ENCODE results near the gene SPTBN5.
"Not testable (repeated sequence)": the region's sequence is repeated elsewhere in the genome, so short reads cannot be mapped to it uniquely, and the experiment has no call there.

The SPTBN5 gene

DNA sequence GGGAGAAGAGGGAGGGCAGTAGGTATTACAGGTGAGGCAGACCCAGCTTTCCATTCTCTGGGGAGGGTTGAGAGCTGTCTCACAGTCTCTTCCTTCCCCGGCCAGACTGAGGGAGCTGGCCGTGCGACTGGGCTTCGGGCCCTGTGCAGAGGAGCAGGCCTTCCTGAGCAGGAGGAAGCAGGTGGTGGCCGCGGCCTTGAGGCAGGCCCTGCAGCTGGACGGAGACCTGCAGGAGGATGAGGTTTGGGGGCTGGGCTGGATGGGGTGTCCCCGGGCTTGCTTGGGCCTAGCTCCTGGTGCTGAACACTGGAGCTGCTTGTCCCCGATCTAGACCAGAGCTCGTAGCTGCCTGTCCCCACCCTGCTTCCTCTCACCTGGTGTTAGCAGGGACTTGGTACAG is 50.3 kb downstream of the SPTBN5 start:
- no peak for DNase-seq

DNA sequence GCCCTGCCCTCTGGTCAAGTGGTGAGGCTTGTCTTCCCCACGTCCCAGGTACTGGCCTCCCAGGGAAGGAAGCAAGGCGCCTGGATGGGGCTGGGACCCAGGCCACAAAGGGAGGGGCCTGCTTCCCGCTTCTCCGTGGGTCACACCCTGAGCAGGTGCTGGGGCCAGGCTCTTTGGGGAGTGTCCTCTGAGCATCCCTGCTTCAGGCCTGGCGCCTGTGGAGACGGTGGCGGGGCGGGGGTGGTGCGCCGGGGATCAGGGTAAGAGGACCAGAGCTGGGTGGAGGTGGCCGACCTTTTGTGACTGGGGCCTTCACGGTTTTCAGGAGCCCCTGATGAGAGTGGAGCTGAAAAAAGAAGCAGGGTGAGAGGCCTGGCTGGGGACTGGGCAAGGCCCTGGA is 51.6 kb downstream of the SPTBN5 start:
- DNase-seq, result no peak

DNA sequence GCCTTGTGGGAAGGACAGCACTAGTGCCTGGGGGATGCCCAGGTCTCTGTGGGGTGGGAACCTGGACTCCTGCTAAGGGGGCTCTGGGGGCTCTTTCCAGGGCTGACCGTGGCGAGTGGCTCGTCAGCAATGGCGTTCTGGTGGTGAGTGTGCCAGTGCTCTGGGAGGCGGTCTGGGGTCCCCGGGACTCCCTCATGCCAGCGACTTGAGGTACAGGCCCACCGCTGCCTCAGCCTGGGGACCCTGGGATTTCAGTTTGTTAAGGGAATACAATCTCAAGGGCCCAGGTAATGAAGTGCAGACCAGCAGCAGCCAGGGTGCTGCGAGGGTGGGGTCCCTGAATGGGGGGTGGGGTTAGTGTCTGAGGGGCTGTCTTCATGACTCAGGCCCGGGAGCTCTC is 52.7 kb downstream of the SPTBN5 start:
- DNase-seq, result no peak

DNA sequence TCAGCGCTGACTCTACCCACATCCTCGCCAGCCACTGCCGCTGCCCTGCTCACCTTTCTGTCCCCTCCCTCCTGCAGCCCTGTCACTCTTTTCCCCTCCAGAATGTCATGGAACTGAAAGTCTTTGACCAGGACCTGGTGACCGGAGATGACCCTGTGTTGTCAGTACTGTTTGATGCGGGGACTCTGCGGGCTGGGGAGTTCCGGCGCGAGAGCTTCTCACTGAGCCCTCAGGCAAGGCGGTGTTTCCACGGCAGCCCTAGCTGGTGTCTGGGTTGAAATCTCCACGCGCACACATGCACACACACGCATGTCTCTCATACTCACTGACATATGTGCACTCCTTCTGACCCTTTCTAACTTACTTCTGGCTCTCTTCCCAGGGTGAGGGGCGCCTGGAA is 53.2 kb downstream of the SPTBN5 start:
- DNase-seq, result no peak

DNA sequence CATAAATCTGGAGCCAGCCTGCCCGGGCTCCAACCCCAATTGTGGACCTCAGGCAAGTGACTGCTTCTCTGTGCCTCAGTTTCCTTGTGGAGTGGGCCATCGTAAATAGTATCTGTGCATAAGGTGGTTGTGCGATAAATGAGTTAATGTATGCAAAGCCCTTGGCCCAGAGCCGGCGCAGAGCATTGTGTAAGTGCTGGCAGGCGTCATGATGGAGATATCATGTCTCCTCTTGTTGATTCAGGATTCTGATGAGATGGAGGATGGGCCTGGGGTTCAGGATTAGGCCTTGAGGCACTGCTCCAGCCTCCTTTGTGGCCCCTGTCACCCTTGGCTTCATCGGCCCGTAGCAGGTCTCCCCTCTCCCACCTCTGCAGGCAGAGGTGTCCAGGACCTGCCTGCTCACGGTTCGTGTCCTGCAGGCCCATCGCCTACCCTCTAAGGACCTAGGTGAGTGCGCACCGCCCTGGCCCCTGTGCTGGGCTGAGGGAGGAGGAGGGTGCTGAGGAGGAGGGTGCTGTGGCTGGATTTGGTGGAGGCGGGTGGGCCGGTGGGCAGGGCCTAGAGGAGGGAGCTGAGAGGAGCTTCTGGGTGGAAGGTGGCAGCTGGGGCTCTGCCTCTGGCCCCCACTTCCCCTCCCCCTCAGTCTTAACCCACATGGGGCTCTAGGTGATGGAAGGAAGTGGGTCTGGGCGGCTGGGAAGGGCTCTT is 53.9 kb downstream of the SPTBN5 start:
- DNase-seq, result peak in 1 of 2 experiments; percentile 44

DNA sequence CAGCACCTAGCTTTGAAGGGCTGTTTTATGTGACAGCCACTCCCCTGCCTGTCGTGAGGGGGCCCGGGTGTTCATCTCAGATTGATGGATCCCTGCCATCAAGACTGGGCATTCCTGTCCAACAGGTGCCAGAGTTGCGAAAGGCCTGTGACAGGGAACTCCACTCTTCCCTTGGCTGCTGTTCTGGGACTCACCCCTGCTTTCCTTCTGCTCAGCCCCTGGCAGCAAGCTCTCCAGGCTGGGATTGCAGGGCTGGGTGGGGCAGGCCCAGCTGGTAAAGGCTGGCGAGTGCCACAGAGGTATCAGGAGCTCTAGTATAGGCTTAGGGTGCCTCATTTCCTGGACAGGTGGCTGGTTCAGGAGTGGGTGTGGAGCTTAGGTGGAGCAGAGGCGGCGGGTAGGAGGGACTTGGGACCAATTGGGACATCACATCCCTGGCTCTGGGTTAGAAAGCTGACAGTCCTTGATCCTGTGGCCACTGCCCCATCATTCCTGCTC is 55.4 kb downstream of the SPTBN5 start, which contains the start of gene PLA2G4B:
TSS of gene PLA2G4B (plus strand) at position 448 of the 498 bp plus-strand sequence. CDS start 67 bp downstream, outside the sequence.
- DNase-seq, result peak in 1 of 2 experiments; percentile 38

DNA sequence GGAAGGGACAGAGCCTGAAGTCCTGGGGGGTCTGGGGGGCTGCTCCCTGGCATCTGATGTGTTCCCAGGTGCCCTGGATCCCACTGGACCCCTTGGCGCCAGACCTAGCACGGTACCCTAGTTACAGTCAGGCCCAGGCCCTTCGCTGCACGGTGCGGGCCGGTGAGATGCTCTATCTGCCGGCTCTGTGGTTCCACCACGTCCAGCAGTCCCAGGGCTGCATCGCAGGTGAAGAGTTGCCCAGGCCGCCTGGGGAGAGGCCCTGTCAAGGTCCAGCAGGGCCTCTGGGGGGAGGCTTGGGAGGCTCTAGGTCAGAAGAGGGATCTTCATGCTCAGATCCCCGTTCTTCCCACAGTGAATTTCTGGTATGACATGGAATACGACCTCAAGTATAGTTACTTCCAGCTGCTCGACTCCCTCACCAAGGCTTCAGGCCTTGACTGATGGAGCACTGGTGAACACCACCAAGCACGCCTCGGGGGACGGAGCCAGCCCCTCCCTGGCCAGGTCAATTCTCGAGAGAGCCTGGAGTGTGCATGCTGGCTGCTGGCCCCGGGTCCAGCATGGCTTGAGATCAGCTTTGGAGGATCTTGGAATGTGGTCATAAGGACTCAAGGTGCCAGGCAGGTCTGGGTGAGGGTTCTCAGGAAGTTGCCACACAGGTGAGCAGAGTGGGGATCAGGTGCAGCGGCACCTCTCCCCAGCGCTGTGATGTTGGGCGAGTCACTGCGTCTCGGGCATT is 57.0 kb downstream of the SPTBN5 start:
- no peak for DNase-seq

DNA sequence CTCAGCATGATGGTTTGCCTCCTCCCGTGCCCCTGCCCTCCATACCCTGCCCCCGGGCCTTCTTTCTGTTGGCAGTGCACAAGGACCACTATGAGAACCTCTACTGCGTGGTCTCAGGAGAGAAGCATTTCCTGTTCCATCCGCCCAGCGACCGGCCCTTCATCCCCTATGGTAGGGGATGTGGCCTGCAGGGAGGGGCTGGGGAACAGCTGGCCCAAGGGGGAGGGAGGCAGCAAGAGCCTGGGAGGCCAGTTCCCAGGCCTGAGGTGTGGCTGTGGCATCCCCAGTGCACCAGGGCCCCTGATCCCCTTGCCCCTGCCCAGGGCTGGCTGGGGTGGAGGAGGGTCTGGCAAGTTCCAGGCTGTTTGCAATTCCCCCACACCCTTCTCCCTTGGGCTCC is 57.8 kb downstream of the SPTBN5 start:
- DNase-seq, result no peak

DNA sequence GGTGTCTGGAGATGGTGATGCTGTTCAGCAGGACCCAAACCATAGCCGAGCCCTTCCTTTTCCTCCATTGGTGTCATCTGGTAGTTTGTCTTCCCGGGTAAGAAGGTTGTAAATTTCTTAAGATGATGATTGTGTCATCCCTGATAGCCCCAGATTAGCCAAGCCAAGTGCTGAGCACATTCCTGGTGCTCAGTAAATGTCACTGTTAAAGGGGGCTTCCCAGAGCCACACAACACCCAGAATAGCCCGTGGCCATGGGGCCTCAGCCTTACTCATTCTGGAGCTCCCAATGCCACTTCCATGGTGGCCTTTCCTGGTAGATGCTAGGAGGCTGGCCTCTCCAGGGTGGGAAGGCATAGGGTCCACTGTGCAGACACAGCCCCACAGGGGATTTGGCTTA is 59.8 kb downstream of the SPTBN5 start:
- no peak for DNase-seq

DNA sequence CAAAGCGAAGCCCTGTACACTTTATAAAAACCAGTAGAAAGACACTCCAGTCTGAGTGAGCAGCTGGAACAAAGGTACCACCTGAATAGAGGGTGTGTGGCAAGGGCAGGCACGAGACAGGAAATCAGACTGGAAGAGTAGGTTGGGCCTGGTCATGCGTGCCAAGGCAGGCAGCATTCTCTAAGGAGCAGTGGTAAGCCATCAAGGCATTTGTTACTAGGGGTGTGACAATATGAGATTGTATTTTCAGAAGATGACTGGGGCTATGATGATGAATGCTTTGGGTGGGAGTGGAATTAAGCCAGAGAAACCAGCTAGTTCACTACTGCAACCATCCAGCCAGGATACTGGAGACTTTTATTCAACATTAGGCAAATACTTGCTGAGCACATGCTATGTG is 61.0 kb downstream of the SPTBN5 start:
- no peak for DNase-seq

DNA sequence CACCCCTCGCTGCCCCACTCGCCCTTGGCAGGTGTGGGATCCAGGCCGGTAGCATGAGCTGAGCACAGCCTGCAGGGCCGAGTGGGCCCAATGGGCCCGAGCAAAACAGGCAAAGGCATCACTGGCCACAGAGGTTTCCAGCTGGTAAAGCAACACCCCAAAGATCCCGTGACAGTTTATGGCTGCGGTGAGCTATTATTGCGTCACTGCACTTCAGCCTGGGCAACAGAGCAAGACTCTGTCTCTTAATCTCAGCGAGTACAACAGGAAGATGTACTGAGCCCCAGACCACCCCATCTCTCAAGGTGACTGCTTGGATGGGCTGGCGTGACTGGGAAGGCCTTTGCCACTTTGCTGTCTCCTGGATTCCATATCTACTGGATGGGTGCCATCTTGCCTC is 61.6 kb downstream of the SPTBN5 start:
- DNase-seq, result no peak

DNA sequence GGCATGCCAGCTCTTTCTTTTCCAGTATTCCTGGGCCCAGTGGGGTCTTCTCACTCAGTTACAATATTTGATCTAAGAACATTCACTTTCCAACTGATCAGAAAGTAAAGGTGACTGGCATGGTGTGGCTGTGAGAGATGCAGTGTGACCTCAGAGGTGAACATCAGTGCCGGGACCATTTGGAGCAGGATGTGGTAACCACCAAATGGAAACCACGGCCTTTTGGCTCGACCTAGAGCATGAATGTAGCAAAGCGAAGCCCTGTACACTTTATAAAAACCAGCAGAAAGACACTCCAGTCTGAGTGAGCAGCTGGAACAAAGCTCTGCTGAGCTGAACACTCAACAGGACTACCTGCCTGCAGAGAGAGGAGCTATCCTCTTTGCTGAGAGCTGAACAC is 62.6 kb downstream of the SPTBN5 start:
- DNase-seq, result not testable (repeated sequence)

DNA sequence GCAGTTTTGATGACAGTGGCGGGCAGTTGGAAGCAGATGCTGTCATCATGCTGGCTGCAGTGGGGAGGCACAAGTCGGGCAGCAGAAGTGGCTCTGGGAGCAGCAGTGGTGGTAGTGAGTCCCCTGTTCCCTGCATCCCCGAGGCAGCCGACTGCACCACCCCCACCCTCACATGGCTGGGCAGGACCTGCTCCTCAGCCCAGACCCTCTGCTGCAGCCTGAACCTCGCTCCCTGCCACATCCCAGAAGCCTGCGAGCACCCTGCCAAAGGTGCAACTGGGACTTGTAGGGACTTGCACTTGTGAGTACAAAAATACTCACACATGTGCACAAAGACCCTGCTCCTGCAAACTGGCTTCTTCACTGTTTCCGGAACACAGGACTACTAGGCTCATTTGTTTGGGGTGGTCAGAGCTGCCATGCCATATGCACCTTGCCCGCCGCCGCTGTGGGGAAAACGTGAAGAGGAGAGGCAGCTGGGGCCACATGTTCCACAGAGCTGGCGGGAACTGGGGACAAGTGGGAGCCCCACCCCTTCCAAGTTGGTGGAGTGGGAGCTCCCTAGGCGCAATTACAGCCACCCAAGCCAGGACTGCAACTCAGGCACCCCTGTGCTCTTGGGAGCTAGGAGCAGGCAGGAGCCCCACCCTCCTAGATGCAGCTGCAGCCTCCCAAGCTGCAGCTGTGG is 63.8 kb downstream of the SPTBN5 start:
- no peak for DNase-seq

DNA sequence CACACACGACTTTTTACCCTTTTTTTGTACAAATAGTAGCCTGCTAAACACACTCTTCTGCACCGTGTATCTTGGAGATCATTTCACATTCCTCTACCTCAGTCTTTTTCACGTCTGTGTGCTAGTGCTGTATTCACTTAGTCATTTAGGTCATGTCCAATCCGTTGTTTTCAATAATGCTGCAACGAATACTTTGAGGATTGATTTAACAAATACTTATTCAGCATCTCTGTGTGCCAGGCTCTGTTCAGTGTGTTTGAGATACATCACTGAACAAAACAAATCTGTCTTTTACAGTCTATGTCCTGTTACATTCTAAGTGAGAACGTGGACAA is 65.1 kb downstream of the SPTBN5 start:
- no peak for DNase-seq

DNA sequence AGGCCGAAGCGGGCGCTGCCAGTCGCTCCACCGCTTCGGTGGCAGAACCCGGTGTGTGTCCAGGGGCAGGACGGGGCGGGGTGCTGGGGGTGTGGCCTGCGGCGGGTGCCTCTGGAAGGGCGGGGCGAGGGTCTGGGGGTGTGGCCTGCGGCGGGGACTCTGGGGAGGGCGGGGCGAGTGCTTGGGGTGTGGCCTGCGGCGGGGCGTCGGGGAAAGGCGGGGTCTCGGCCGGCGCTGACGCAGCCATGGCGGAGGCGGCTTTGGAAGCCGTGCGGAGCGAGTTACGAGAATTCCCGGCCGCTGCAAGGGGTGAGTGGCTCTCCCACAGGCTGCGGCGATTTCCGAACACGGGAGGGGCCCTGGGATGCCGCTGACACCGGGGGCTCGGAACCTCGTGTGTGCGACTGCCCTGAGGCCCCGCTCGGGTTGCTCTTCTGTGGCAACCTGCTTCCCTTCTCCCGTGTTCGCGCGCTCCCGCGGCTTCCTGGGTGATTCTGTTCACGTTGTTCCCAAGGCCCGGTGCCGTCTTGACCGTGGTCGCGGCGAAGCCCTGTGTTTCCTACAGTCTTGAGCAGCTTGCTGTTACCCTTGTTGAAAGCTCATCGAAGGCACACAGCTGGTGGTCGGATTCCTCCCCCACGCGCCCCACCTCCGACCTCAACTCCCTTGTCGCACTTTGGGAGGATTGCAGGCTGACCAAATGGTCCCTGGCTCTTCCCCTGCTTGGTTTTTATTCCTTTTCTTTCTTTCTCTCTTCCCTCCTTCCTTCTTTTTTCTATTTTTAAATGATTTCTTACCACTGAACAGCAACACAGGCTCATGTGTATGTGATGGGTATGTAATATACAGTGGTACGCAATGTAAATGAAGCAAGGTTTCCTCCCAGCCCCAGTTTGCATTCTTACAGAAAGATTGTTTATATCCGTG is 65.7 kb downstream of the SPTBN5 start, which contains the start of gene JMJD7:
TSS of gene JMJD7 (plus strand) at position 213 of the 927 bp plus-strand sequence. CDS start at position 246, 33 bp downstream.
- DNase-seq, result peak; percentile 80 to 85

DNA sequence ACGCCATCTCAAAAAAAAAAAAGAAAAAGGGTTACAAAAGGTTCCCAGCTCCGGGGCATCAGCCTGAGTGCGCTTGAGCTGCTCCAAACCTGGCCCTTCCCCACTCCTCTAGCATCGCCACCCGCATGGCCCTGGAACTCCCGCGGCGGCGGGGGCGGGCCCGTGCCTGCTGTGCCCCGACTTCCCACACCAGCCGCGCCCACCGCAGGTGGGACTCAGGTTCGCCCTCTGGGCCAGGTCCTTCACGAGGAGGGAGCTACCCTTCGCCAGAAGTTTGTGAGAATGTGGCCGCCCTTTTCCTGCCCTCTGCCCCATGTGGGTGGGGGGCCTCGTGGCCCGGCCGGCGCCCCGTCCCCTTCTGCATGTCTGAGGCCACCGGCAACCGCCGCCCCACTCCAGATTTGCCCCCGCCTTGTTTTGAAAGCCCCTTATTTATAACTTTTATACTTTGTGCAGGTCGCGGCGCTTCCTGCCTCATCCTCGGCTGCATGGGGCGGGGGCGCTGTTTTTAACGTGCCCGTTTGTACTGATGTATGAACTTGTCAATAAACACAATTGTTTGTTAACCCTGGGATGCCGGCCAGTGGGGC is 66.5 kb downstream of the SPTBN5 start:
- DNase-seq, result no peak

DNA sequence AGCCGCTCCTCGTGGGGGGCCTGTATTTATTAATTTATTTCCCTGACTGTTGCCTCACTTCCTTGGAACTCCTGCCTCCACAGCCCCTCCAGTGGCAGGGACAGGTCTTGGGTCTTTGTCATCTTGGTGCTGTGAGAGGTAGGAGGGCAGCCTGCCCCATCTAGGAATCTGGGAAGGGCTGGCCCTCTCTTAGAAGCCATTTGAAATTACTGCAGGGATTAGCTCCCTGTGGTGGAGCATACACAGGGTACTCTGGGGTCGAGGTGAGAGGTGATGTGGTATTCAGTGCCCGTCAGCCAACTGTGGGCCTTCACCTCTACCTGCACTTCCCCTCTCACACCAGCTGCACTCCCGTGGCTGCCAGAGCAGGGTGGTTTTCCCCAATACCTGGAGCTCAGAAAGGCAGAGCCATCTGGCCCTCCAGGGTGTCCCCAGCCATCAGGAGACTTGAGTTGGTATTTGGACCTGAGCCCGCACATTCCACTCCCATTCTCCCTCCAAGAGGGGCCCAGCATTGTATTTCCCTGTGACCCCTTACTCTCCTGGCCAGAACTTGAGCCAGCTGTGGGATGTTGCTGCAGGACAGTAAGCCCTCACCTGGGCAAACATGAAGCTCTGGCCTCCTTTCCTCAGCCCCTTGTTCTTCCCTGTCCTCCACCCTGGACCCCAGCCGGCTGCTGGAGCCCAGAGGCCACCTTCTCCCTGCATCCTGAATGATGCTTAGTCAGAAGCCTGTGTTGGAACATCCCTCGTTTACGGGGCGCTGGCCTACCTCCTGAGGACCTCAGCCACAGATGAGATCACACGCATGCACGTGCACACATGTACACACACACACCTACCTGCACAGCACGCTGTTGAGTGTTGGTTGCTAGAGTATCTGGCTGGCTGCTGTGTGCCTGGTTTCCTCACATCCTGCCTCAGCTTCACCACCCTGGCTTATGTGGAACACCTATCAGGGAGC is 68.0 kb downstream of the SPTBN5 start:
- DNase-seq, result peak in 1 of 2 experiments; percentile 22

DNA sequence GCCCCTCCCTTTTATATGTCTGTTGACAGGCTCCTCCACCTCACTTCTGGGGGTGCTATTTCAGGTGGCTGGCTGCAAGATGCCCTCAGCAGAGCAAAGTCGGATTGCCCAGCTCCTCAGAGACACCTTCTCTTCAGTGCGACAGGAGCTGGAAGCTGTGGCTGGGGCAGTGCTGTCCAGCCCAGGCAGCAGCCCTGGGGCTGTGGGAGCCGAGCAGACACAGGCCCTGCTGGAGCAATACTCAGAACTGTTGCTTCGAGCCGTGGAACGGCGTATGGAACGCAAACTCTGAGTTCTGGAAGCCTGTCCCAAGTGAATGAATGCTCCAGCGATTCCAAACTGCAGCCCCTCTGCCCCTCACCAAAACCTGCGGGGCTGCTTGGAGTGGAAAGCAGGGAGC is 68.7 kb downstream of the SPTBN5 start:
- DNase-seq, result no peak

DNA sequence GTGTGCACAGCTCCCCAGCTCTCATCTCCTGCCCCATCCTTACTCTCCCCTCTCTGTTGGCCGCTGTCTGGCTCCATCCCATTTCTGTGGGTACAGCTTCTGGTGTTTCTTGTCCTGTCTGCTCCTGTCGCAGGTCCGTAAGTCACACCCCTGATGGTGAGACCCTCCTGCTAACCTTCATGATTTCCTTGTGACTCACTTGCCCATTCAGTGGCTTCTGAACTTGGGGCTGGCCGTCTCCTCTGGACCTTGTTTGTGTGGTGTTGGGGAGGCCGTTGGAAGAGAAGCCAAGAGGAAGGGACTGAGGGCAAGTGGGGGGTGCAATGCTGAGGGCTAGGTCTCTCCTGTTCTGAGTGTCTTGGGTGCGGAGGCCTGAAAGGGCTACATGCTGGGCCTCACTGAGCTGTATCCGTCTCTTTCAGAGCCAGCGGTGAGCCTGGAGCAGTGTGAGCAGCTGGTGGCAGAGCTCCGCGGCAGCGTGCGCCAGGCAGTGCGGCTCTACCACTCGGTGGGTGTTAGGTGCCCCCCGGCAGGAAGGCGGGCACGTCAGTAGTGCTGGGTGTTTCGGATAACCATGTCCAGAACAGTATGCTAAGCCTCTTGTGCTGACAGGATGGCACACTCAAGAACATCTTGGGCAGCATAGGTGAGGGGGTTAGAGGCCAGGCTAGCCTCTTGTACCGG is 69.6 kb downstream of the SPTBN5 start:
- DNase-seq, result no peak

DNA sequence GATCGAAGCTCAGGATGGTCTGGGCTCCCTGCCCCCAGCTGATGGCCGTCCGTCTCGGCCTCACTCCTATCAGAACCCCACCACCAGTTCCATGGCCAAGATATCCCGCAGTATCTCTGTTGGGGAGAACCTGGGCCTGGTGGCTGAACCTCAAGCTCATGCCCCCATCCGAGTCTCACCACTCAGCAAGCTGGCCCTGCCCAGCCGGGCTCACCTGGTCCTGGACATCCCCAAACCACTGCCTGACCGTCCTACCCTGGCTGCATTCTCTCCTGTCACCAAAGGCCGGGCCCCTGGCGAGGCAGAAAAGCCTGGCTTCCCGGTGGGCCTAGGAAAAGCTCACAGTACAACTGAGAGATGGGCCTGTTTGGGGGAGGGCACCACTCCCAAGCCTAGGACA is 70.4 kb downstream of the SPTBN5 start:
- no peak for DNase-seq
